ENCODE measurements around the gene NLGN4X.

DNA sequence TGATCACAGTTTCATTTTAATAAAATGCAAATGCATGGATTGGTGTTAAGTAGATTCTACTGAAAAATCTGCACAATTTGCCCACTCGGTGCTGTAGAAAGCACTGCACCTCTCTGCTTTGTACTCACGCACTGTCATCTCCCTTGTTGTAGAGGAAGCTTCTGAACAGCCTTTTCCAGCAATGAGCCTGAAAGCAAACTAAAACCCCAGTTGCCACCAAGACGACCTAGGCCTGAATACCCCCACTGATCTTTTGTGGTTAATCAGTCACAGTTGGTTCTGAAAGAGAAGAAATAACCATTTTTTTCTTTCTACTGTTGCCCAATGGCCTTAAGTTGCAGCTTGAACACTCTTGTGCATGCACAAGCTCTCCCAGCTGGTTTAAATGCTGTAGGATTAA lies 229.8 kb downstream of the NLGN4X start:
- TF ChIP-seq CTCF (IDR thresholded peaks at IDR 0.05), result no peak
- TF ChIP-seq EP300 (IDR thresholded peaks at IDR 0.05), result no peak
